CD1c-positive myeloid dendritic cell (primary cell): ENCODE results near the gene KNDC1.
A peak's percentile ranks its signal among the peaks of the same experiment; 100 is the strongest.

Experiments used
- DNase-seq: peaks from one replicate; pipeline ENCODE4 v3.0.0-alpha.2; 2016; ENCODE audit errors: extremely low spot score

Gene KNDC1

GRCh38 chr10:133274751-133275683, 115.0 kb downstream of the KNDC1 start:
- peak; percentile 80 for DNase-seq

GRCh38 chr10:133275684-133276092, 115.7 kb downstream of the KNDC1 start:
- peak; percentile 39 for DNase-seq
